Adipose tissue (tissue), 3 donors: Measurements from ENCODE around the gene LRRFIP1. TPM values are rescaled to one million over a fixed set of nuclear protein-coding genes. Genes with fewer than 3 reads are reported as not detected.
"Not testable (repeated sequence)": the region's sequence is repeated elsewhere in the genome, so short reads cannot be mapped to it uniquely, and the experiment has no call there.

Experiments used
- H3K27ac ChIP-seq: one replicate; pipeline ENCODE4 v1.5.1; 2013; ENCODE audit warnings: low read depth, low read length
- WGBS, 3 donors: extraction: QIAGEN DNeasy Blood & Tissue Kit; methylation state at CpG; one replicate each; pipeline ENCODE4 v1.1.7; 2013; 5-methylcytosine and 5-hydroxymethylcytosine counted together
- polyA plus RNA-seq, 3 donors: library from polyadenylated mRNA; stranded (reverse); fragments of 200-250 nt; gene quantifications; one replicate each; pipeline ENCODE4 v1.2.3, GENCODE V29; 2013
- donor health status: healthy with polysubstance abuse.
- donor health status: Bipolar disorder and iron deficiency.
- donor health status: healthy.

Gene LRRFIP1
- polyA plus RNA-seq, 3 donors, result 17.8 to 54.7 (median 51.5) TPM

- WGBS, 3 donors, result 91 to 92% (median 91%) methylated on average over 9 of the region's 9 CpGs
- H3K27ac ChIP-seq, result not testable (repeated sequence)
Measured at GRCh38 chr2:237762291-237763182, 135.2 kb downstream of the LRRFIP1 start.

GRCh38 chr2:237763812-237764211, 136.4 kb downstream of the LRRFIP1 start:
- no peak overlapping the region for H3K27ac ChIP-seq
- 96 to 98% (median 97%) methylated on average over 10 of the region's 10 CpGs for WGBS, 3 donors

GRCh38 chr2:237765122-237765521, 137.7 kb downstream of the LRRFIP1 start:
- not testable (repeated sequence) for H3K27ac ChIP-seq
- WGBS, 3 donors, result 96 to 98% (median 96%) methylated on average over 6 of the region's 6 CpGs

DNA sequence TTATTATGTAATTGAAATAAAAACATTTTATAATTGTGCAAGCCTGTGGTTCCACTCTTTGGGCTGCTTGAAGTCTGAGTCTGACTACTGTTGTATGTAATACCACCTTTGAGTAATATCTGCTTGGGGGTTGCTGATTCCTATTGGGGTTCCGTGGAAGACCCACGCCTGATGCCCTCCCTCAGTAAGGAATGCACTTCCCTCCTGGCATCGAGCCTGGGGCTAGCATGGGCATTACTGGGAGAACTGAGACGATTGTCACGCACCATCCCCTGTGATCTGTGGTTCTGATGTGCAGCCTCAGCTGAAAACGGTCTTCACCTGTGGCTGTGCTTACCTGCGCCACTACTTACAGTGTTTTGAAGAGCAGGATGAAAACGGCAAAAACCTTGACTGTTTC, 138.5 kb downstream of the LRRFIP1 start:
- WGBS, 3 donors, result 80 to 83% (median 81%) methylated on average over 8 of the region's 8 CpGs
- no peak overlapping the region for H3K27ac ChIP-seq

GRCh38 chr2:237766340-237766739, 139.0 kb downstream of the LRRFIP1 start:
- WGBS, 3 donors, result 61 to 83% (median 75%) methylated on average over 2 of the region's 2 CpGs
- H3K27ac ChIP-seq, result no peak overlapping the region

DNA sequence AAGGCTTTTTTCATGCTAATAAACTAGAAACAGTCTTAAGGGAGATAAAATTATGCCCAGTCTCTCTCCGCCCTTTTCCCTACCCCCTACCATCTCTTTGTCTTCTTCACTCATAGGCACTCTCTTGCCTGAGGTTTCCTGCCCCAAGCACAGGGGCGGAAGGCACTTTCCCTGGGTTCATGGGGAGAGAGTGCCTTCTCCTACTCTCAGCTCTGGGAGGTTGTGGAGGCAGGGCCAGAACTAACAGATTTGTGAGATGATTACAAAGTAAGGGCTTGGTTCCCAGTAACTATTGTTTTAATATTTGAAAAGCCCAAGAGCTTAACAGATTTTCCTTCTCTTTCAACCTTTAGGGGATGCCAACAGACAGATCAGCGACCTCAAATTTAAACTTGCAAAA, 145.1 kb downstream of the LRRFIP1 start:
- 94 to 97% (median 96%) methylated on average over 3 of the region's 3 CpGs for WGBS, 3 donors
- no peak overlapping the region for H3K27ac ChIP-seq

GRCh38 chr2:237773826-237774225, 146.4 kb downstream of the LRRFIP1 start:
- no peak overlapping the region for H3K27ac ChIP-seq
- WGBS, 3 donors, result 89 to 91% (median 91%) methylated on average over 15 of the region's 15 CpGs

DNA sequence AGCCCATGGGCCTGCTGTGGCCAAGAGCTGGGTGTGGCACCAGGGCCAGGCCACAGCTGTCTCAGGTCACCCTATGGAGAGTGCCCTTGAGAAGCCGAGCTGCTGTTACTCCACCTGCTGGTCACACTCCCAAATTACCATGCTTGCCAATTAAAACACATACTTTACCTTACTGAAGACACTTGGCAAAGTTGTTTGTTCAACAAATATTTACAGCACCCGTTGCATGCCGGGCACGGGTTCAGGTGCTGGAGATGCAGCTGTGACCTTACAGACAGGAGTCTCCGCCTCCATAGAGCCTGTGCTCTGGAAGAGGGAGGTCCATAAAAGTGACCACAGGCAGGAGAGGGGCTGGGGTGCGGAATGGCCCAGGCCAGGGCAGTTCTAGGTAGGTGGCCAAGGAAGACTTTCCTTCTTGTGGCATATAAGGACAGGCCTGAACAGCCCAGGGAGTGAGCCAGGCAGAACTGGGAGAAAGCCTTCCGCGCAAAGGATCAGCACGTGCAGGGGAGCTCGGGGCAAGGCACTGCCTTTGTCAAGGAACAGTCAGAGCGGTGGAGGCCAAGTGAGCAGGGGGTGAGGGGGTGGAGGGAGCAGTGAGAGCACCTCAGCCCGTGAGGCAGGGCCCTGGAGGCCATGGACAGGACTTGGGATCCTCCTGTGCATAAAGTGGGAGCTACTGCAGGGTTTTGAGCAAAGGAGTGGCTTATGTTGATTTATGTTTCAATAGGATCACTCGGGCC, 147.6 kb downstream of the LRRFIP1 start:
- H3K27ac ChIP-seq, result no peak overlapping the region
- 66 to 87% (median 86%) methylated on average over 13 of the region's 13 CpGs for WGBS, 3 donors

DNA sequence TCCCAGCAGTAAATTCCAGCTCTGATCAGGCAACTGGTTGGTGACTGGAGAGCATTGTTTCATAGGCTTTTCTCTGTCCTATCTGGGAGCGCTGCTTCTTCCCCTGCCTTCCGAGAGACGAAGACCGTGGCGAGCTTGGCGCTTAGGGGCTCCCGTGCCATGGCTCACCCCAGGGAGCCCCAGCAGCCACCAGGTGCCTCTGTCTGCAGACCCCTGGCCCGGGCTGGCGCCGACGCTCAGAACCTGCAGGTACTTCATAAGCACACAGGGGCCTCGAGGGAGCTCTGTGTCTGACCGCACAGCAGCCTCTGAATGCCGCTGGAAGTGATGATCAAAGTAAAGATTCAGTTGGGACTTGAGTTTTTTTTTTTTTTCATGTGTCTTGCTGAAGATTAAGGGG, 152.1 kb downstream of the LRRFIP1 start:
- 95 to 98% (median 98%) methylated on average over 14 of the region's 14 CpGs for WGBS, 3 donors
- H3K27ac ChIP-seq, result no peak overlapping the region

- no peak overlapping the region for H3K27ac ChIP-seq
- WGBS, 3 donors, result 82 to 93% (median 89%) methylated on average over 7 of the region's 7 CpGs
Measured at GRCh38 chr2:237782181-237782580, 154.8 kb downstream of the LRRFIP1 start.

GRCh38 chr2:237783678-237784077, 156.3 kb downstream of the LRRFIP1 start:
- WGBS, 3 donors, result 90 to 100% (median 92%) methylated on average over 2 of the region's 5 CpGs
- H3K27ac ChIP-seq, result not testable (repeated sequence)

DNA sequence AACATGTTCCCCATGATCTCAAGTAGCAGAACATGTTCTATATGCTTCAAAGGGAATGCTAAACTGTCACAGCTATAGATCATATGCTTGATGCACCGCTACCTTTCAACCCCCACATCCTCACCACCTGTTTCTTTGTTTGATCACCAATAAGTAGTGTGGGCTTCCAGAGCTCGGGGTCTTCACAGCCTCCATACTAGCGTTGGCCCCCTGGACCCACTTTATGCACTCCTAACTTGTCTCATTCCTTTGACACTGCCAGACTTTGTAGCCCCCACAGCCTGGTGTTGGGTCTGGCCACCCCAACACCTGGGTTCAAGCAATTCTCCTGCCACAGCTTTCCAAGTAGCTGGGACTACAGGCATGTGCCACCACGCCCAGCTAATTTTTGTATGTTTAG, 159.5 kb downstream of the LRRFIP1 start:
- no peak overlapping the region for H3K27ac ChIP-seq
- WGBS, 3 donors, result 99% methylated on average over 4 of the region's 4 CpGs

DNA sequence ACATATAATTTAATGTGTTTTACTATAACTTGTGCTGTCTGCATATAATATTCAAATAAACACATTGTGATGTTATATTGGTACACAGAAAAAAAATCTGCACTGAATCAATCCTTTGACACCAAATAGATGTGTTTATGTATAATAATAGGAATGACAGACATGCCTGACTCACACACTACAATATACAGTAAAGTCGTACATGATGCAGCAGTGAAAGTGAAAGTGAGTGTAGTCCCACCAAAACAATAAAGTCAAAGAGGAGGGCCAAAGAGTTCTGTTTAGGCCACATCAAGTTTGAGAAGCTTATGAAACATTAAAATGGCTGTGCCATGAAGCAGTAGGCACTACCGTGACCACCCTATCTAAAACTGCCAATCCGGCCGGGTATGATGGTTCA, 163.0 kb downstream of the LRRFIP1 start:
- no peak overlapping the region for H3K27ac ChIP-seq
- 85 to 87% (median 86%) methylated on average over 4 of the region's 4 CpGs for WGBS, 3 donors

DNA sequence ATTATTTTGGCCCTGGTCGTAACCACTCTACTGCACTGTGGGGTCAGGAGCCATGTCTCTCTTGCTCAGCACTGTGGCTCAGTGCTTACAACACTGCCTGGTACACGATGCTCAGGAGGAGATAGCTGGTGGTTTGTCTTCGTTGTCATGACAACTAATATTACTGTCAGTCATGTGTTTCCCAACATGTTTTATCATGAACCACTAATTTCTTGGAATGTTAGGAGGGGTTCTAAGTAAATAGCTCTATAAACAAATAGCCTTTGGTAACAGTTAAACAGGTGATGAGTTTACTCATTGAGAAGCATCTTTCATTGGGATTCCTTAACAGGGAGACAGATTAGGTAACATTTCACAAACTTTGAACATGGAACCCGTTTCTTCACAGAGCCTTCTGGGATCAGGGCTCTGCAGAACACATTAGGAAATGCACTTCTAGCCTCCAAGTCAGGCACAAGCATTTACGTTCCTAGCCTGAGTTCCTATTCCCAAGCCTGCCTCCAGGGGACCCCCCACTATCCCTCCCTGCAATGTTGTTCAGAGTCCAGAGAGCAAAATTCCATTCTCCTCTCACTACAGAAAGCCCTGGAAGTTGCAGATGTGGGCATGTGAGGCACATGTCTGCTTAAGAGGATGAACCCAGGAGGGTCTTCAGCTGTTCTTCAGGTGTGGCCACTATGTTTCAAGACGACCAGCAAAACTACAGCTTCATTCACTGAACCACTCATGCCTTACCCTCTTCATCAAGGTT, 164.8 kb downstream of the LRRFIP1 start:
- WGBS, 3 donors, result 75 to 79% (median 76%) methylated on average over 6 of the region's 6 CpGs
- H3K27ac ChIP-seq, result no peak overlapping the region

GRCh38 chr2:237797253-237797652, 169.9 kb downstream of the LRRFIP1 start:
- WGBS, 3 donors, result 94 to 96% (median 95%) methylated on average over 3 of the region's 3 CpGs

DNA sequence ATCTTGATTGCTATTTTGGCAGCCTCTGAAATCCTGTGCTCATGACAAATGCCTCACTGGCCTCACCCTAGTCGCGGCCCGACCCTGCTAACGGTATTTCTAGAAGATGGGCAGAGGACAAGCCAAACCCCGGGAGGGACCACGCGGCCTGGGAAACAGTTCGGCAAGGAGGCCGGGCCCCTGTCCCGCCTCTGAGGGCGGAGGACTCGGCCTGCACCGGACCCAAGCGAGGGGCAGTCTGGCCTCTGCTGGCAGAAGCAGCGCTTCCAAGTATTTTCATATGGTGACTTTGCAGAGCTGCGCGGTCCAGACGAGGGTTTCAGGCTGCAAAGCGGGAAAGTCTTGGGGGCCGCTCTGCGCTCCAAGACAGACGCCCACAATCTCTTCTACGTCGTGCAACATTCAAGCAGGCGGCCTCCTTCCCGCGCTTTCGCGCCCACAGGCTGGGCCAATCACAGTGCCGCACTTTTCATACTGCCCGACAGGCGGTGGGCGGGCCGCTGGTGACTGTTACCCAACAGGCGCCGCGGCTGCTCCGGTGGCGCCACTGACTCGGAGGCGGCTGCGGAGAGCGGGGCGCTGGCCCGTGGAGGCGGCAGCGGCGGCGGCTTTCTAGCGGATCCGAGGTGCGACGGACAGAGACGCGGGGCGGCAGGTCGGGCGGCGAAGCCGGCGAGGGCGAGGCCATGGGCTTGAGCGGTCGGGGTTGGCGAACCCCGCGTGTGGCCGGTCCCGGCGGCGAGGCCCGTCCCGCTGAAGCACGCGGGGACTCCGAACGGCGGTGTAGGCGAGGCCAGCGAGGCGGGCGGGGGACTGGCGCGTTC, 171.1 kb downstream of the LRRFIP1 start, which contains the start of gene RBM44:
RBM44 (plus strand) TSS at position 544 of the 824 bp plus-strand sequence. CDS start 14,831 bp downstream, outside the sequence.
- no peak within 1 kb of the TSS for H3K27ac ChIP-seq
- WGBS, 3 donors, result 75 to 85% (median 79%) methylated on average over 83 to 84 of the region's 84 CpGs

More at GRCh38 chr2:237797253-237797652, 169.9 kb downstream of the LRRFIP1 start:
- no peak overlapping the region for H3K27ac ChIP-seq

DNA sequence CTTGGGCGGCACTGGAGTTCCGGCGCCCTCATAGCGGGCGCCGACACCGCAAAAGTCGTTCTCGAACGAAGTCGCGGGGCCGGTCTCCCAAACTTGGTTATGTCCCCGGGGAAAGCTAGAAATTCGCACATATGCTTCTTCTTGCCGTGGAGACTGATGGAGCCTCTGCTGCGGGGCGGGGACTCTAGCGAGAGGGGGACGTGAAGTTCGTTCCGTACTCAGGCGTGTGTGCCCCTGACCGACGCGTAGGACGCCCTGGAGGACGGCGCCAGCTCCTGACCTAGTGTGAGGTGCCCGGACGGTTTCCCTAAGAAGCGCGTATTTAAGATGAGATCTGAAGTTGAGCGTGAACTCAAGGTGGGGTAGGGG, 171.7 kb downstream of the LRRFIP1 start:
- WGBS, 3 donors, result 88 to 94% (median 93%) methylated on average over 34 of the region's 34 CpGs
- H3K27ac ChIP-seq, result no peak overlapping the region

DNA sequence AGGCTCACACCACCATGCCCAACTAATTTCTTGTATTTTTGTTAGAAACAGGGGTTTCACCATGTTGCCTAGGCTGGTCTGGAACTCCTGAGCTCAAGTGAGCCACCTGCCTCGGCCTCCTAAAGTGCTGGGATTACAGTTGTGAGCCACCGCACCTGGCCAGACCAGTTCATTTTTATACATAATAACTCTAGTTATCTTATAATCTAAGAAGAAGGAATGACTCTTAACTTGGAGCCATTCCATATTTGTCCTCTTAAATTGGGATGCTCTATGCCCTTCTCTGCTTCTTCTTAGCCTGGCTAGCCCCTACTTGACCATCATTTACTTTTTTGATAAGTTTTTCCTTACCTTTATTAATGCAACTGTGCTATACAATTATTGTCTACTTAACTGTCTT, 174.1 kb downstream of the LRRFIP1 start:
- no peak overlapping the region for H3K27ac ChIP-seq
- WGBS, 3 donors, result 90 to 94% (median 94%) methylated on average over 2 of the region's 2 CpGs
